Activated CD8-positive, alpha-beta memory T cell treated with anti-CD3 and anti-CD28 coated beads for 1 hour (primary cell): ENCODE results near the gene OSBPL10.
"Not testable (repeated sequence)": the region's sequence is repeated elsewhere in the genome, so short reads cannot be mapped to it uniquely, and the experiment has no call there.

Experiments
- DNase-seq, 2 donors: peaks; one replicate each; pipeline ENCODE4 v3.0.0-alpha.2; 2020; ENCODE audit warnings: low read depth in 1 of 2; ENCODE audit errors: extremely low read depth in 1 of 2

Gene OSBPL10

DNA sequence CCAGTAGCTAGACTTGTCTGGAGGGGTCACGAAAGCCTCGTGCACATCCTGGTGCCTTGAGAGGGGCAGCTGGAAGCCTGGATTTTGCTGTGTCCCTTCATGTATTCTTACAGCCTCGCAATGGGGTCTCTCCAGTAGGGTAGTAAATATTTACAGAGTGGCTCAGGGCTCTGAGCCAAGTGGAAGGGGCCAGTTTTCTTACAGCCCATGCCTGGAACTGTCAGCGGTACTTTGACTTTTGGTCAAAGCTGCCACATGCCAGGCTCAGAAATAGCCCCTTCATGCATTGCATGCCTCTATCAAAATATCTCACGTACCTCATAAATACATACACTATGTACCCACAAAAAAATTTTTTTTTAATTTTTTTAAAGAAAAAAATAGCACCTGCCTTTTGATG lies 119.2 kb downstream of the OSBPL10 start:
- no peak for DNase-seq

DNA sequence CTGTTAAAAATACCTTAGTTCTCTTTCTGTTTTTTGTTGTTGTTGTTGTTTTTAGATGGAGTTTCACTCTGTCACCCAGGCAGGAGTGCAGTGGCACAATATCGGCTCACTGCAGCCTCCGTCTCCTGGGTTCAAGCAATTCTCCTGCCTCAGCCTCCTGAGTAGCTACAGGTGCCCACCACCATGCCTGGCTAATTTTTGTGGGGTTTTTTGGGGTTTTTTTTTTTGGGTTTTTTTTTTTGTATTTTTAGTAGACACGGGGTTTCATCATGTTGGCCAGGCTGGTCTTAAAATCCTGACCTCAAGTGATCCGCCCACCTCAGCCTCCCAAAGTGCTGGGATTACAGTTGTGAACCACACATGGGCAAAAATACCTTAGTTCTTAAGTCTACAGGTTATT lies 120.4 kb downstream of the OSBPL10 start:
- DNase-seq = not testable (repeated sequence)

DNA sequence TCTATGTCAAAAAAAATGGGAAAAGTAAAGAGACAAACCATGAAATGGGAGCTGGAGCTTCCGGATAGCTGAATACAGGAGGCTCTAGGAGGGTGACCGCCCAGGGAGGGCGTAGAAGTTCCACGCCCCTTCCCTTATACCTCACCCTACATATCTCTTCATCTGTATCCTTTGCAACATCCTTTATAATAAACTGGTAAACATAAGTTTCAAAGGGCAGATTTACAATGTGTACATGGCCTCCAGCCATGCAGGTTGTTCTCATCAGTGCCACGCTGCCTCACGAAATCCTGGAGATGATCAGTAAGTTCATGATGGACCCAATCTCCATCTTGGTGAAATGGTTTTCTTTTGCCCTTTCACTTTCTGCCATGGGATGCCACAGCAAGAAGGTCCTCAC lies 121.8 kb downstream of the OSBPL10 start:
- no peak for DNase-seq

DNA sequence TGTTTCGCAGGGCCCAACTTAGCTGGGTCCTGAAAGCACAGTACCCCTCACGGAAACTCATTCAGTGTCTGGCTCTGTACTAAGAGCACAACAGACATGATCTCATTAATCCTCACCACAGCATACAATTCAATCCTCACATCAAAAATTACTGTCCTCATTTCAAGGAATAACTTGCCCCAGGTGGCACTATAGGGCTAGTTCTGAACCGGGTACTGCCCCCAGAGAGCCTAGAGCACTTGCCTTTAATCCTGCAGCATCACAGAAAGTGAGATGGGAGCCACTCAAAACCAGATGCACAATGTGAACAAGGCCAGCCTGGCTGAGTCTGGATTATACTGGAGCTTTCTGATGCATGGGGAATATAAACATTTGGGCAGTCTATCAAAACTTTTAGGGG lies 122.6 kb downstream of the OSBPL10 start:
- DNase-seq = no peak

DNA sequence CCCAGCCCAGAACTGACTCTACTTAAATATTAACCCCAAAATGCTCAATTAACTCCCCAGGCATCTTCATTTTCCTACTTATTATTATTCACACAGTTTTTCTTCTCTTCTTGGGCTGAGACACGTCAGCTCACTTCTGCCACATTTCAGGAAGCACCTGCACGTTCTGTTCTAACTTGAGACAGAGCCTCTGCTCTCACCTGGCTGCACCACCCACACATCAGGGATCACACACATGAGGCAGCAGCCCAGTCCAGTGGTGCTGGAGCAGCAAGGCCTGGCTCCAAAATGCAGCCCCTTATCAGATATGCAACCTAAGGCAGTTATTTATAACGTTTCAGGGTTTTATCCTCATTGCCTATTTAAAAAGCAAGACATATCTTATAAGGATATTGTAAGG lies 127.5 kb downstream of the OSBPL10 start:
- no peak for DNase-seq

DNA sequence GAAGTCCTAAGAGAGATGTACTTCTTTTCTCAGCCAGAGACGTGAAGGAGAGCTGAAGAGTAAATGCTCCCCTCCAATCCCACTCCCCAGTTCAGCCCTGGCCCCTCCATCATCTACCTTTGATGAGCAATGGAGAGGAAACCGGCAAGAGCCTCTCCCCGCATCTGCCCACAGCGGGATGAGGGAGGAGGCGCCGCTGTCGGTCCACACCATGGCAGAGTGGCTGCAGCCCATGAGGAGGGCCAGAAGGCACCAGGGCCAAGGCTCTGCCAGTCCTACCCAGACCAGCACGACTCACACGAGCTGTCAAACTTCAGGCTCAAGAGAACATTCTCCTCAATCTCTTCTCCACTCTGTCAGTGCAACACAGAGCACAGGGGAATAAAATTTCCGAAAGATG lies 129.8 kb downstream of the OSBPL10 start:
- DNase-seq = no peak

DNA sequence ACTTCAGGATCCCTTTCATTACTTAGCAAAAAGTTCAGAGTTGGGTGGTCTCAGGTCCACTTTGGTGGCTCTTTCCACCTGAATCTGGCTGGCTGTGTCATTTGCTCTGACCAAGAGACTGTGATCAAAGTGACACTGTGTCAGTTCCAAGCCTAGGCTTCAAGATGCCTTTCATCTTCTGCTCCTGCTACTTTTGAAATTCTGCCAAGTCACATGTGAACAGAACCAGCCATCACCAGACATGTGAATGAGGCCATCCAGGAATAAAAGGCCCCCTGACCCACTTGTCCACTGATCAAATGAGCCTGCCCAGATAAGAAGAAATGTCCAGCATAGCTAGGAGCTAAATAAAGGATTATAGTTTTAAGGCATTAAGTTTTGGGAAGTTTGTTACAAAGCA lies 132.2 kb downstream of the OSBPL10 start:
- no peak for DNase-seq

DNA sequence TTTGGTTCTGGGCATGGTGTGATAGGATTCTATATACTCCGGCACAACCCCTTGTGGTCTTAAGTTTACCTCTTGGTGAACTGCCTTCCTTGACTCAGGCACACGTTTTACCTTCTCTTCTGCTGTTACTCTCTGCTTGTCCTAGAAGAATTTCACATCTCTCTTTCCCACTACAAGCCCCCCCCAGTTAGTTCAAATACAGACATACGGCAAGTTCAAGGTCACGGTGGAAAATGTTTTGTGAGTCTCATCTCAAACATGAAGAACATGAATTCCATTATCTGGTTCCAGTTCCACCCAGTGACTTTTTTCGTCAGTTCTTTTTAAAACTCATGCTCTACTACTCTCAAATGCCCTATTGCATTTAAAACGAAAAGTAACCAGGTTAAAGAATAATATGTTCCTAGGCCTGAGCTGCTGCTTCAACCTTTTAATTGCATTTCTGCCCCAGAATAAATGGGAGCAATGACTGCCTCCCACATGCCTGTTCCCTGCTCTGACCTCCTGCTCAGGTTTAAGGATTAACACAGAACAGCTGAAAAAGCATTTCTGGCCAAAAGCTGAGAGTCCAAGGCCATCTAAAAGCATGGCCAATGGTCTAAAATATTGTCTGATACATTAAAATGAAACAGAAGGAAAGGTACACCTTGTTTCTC lies 132.8 kb downstream of the OSBPL10 start:
- no peak for DNase-seq

DNA sequence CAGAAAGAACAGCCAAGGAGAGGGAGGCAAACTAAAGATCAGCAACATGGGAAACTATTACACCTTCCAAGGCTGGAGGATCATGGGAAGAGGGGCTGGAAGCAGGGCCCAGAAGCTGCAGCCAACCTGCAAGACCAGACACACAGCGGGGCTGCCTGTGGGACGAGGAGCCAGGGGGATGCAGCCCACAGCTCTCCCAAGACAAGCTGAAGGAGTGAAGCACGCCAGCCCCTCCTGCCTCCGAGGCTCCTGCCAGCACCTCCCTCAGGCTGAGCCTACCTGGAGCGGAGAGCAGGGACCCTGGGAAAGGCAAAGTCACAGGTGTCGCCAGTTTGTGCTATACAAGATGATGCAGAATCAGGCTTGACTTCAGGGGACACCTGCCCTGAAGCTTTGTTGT lies 133.3 kb downstream of the OSBPL10 start:
- no peak for DNase-seq

DNA sequence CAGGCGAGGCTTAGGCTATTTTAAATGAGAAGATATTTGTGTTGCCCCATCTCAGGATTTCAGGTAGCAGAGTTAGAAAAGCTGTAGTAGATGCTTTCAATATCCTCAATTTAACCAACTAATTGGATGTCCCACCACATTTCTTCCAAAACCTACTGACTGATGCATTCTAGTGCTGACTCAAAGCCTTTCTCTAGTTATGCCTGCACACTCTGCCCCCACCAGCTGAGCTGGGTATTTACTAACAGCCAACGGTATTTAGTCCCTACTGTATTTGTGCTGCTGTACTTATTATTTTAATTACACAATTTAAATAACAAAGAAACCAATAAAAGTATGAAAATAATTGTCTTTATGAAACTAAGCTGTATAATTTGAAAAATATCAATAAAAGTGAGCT lies 139.5 kb downstream of the OSBPL10 start:
- DNase-seq = no peak

DNA sequence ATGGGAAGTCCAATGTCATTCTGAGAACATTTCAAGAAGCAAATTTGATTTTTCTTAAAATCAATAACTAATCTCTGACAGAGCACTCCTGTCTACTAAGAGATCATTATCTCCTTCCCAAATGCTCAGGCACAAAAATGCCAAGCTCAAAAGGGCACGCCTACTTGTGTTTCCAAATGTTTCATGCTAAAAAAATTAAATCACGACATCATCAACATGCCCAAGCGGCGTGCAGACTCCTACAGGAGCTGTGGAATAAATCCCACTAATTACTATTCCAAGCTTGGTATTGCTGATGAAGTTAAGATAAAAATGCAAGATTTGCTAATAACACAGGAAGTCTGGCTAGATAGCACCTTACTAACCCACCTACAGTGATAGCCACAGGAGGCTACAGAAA lies 140.8 kb downstream of the OSBPL10 start:
- no peak for DNase-seq

DNA sequence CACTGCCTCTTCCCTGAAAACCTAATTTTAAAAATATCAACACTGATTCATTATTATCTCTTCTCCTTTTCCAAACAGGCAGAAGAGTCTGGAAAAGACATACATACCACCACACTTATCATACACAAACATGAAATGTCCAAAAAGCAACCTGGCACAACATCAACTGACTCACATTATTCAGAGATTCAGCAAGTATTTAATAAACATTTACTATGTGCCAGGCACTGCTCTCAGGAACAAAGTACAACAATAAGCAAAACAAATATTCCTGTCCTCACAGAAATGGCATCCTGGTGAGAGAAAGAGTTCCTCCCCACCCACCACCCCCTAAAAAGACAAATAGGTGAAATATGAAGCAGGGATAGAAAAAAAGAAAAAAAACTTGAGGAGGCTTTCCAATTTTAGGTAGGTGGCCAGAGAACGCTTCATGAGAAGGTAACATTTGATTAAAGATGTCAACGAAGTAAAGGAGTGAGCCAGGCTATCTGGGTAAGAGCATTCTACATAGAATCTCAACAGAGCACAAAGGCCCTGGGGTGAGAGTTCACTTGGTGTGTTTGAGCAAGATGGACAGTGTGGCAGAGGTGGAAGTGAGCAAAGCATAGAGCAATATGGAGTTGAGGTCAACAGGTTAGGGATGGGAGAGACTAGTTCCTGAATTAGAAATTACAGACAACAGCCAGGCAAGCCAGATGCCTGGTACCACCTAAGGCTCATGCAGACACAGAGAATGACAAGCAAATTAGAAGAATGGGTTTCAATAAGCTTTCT lies 141.7 kb downstream of the OSBPL10 start:
- DNase-seq = no peak

DNA sequence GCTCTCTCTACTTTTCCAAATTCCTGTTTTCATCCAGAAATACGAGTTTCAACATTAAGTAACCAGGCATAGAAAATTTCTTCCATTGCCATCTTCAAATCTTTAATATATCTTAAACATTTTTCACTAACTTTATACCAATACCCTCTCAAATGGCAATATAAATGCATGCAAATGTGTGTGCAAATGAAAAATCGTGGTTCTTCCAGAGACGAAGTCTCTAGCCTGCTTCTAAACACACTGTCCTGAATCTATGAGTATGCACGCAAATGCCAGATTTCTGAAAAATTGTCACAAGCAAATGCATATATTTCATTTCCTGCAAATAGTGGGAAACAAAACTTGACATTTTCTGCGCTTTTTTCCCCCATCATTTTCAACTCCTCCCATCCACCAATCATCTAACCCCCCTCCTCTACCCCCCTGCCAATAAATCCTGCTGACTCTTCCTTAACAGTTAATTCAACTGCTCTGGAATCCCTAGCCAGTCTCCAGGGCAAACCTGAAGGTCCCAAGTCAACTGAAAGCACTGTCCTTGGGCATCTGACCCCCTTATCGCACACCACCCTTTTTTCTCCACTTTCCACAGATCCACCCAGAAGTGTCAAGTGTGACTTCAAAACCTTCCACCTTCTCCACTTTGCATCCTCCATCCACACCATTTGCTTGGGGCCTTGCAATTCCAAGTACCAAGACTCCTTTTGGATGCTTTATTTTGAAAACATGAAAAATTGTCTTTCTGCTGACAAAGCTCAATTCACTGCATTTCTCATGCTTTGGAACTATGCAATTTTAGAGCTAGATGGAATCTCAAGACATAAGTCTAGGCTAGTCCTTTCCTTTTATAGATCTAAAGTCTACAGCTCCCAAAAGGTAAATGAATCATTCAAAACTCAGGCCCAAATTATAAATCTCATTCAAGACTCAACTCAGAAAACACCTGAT lies 144.7 kb downstream of the OSBPL10 start:
- no peak for DNase-seq

DNA sequence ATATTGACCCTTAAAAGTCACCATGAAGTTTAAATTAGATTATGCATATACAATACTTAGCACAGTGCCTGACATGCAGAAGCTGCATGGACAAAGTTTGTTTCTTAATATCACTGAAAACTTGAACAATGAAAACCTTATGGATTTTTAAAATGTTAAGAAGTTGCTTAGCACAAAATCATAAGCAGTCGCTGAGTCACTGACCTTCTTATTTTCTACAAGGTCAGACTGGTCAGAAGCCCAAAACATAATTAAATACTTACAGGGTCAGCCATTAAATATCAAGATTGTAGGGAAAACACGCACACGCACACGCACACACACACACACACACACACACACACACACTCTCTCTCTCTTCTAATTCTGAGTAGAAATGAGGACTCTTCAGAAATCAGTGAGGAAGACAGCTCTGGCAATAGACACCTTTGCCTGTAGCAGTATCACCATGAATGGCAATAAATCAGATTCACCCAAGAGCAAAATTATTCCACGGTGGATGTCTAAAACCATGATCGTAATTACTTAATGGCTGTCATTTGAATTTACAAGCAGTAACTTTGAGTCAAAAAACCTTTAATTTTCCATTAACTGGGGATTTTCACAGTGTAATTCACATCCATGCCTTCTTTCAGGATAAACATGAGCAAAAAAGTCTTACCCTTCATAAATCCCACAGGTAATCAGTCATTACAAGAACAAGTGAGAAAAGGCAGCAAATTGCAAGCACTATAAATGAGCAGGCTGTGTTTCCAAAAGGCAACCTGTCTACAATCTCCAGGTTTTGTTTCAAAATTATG lies 147.5 kb downstream of the OSBPL10 start:
- no peak for DNase-seq

DNA sequence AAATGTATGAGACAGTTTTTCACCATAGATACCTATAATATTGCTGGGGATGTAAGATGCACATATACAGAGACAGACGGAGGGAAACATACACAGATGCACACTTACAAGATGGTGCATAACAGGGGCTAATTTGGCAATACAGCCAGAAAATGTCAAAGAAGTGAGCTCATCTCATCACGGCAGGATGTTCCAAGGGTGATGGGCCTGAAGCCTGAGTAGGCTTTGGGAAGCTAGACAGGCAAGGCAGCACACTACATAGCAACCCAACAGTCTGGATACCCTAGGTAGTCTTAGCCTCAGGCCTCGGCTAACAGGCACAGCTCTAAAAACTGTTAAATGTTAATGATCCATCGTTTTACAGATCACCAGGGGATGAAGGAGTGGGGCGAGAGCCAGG lies 148.5 kb downstream of the OSBPL10 start:
- DNase-seq = no peak

DNA sequence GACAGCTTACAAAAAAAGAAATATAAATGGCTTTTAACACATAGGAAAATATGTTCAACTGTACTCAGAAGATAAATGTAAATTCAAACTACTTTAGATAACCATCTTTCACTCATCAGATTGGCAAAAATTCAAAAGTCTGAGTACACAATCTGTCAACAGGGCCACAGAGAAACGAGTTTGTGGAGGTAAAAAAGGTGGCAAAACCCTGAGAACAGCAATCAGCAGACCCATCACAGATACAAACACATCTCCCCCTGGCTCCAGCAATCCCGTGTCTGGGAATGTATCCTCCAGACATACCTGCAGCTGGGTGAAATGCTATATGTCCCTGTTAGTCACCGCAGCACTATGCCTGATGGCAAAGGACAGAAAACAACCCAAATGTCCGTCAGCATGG lies 149.5 kb downstream of the OSBPL10 start:
- DNase-seq = no peak

DNA sequence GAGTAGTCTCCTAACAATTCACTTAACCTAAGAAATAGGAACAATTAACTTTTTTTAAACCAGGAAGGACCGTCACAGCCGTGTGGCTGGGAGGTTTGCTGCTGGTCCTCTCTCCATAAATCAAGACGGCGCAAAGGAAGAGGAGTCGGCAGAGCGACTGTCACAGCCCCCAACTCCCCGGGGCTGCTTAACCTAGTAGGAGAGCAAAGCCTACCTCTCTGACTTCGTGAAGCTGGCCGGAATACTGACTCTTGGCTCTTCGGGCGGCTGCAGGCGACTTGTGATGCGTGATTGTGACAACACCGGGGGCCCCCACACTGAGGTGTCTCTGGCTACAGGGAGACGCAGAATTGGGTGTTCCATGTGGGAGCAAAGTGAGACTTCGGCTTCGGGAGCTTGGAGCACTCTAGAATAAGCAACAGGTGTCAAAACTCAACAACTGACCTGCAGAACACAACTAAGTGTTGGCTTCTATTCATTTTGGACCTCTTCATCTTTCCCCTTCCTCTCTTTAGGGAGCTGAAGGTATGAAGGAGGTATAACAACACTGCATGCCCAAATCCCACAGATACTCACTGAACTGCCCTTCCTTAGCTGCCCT lies 151.1 kb downstream of the OSBPL10 start:
- no peak for DNase-seq

DNA sequence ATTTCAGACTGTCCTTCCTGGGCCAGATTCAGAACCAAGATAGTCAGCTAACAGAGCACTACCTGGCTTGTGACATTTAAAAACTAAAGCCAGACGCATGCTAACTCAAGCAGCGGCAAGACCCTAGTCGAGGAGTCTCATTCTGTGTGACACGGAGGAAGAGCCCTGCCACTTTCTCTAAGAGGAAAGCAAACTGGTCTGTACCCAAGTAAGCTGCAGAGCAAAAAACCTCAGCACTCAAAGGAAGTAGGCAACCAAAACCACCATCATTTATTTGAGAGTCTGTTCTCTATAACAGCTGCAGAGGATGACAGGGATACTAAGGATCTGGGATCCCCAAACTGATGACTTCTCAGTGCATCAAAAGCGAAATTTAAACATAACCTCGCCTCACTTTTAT lies 152.1 kb downstream of the OSBPL10 start:
- DNase-seq = no peak

DNA sequence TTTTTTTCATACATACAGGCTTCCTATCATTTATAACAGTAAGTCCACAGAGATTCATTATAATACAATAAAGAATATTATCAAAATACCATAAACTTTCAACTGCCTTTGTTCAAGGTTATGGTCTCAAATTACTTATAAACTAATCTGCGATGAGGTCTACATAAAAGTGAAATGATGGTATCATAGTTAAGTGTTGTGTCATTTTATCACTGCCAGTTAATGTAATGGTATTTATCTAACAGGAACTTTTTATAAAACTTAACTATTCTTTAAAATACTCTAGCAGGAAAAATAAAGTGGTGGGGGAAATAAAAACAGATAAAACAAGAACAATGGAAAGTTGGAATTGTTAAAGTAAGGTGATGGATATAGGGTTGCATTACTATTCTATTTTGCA lies 153.1 kb downstream of the OSBPL10 start:
- DNase-seq = no peak

DNA sequence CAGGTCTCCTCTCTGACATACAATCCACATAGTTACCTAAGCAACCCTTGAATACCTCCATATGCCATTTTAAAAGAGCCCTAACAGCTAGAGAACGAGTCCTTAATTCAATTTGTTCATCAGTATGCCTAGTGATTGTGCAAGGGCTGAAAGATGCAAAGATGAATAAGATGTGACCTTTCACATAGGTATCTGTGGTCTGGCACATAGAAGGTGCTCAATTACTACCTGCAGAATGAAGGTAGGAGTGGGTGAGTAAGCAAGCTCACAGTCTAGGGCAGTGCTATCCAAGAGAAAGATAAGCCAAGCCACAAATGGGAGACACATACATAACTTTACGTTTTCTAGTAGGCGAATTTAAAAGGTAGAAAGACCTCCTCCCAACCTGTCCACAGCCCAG lies 157.9 kb downstream of the OSBPL10 start:
- DNase-seq = no peak
